H1 (cell line): Measurements from ENCODE around the gene PCDH8. TPM values are rescaled to one million over a fixed set of nuclear protein-coding genes. Genes with fewer than 3 reads are reported as not detected.

ENCODE experiments used
- CTCF ChIA-PET: fragments of 300-600 bp; sonication (Branson Sonifier 250); formaldehyde crosslinking; loops from one replicate; lab custom pipeline; 2021; ENCODE audit not compliant: partially characterized antibody; lab: Charles Lee
- POLR2A ChIA-PET: fragments of 300-600 bp; sonication (Branson Sonifier 250); formaldehyde crosslinking; loops from one replicate; lab custom pipeline; 2021; ENCODE audit warnings: inconsistent platforms; ENCODE audit not compliant: partially characterized antibody; lab: Charles Lee
- DNase-seq, 2 experiments: peaks; one replicate each; pipeline versions ENCODE4 v3.0.0 to v3.0.0-alpha.2; 2010 to 2022; ENCODE audit warnings: low spot score in 2 of 2, low read depth in 1 of 2, mixed read lengths in 1 of 2
- FAIRE-seq: peaks from 2 replicates; lab custom pipeline; 2011; peaks lifted over from hg19 to GRCh38; lab: Jason Lieb, UNC
- H2AFZ ChIP-seq: 2 replicates; pipeline ENCODE4 v1.8.1; 2012; ENCODE audit warnings: low read length, inconsistent platforms
- H2AK5ac ChIP-seq: 2 replicates; pipeline ENCODE4 v1.6.1; 2013; ENCODE audit warnings: low read depth, low read length
- H2BK120ac ChIP-seq: replicated peaks from 2 replicates; pipeline ENCODE3; 2013; ENCODE audit warnings: low read depth, low read length, inconsistent platforms
- H2BK12ac ChIP-seq: 2 replicates; pipeline ENCODE4 v1.6.1; 2013; ENCODE audit warnings: low read depth, low read length
- H2BK15ac ChIP-seq: 2 replicates; pipeline ENCODE4 v1.6.1; 2013; ENCODE audit warnings: low read length
- H2BK20ac ChIP-seq: 2 replicates; pipeline ENCODE4 v1.6.1; 2013; ENCODE audit warnings: low read length
- H2BK5ac ChIP-seq: 2 replicates; pipeline ENCODE4 v1.6.1; 2013; ENCODE audit warnings: low read depth, low read length
- H3K14ac ChIP-seq: 2 replicates; pipeline ENCODE4 v1.6.1; 2013; ENCODE audit warnings: inconsistent platforms; ENCODE audit not compliant: insufficient read length
- H3K18ac ChIP-seq: 2 replicates; pipeline ENCODE4 v1.6.1; 2013; ENCODE audit warnings: low read length; ENCODE audit errors: extremely low read depth
- H3K23ac ChIP-seq: 2 replicates; pipeline ENCODE4 v1.6.1; 2013; ENCODE audit warnings: inconsistent platforms; ENCODE audit not compliant: insufficient read length
- H3K23me2 ChIP-seq: 2 replicates; pipeline ENCODE4 v1.6.1; 2013; ENCODE audit warnings: low read depth, low read length
- H3K27ac ChIP-seq: 2 replicates; pipeline ENCODE4 v1.6.1; 2011; ENCODE audit warnings: low read depth, low read length, inconsistent platforms
- H3K27me3 ChIP-seq, 4 experiments: replicated peaks in 1 of 4; 1 replicate in 1 of 4; 2 replicates in 3 of 4; pipeline versions ENCODE4 v1.6.1 to v1.8.1; 2011 to 2013; ENCODE audit warnings: low read length in 3 of 4, mild to moderate bottlenecking in 3 of 4, inconsistent platforms in 2 of 4, mixed read lengths in 2 of 4, moderate library complexity in 1 of 4; ENCODE audit not compliant: control insufficient read depth in 3 of 4, insufficient read depth in 3 of 4; ENCODE audit errors: extremely low read depth in 1 of 4
- H3K36me3 ChIP-seq, 4 experiments: 2 replicates each; pipeline versions ENCODE4 v1.6.1 to v1.8.1; 2011 to 2013; ENCODE audit warnings: mild to moderate bottlenecking in 4 of 4, low read length in 3 of 4, moderate library complexity in 2 of 4, control low read depth in 1 of 4, inconsistent platforms in 1 of 4; ENCODE audit not compliant: insufficient read depth in 4 of 4, control insufficient read depth in 2 of 4
- H3K4ac ChIP-seq: replicated peaks from 2 replicates; pipeline ENCODE3; 2013; ENCODE audit warnings: low read length, low read depth, mixed read lengths, inconsistent platforms; ENCODE audit not compliant: insufficient read length
- H3K4me1 ChIP-seq, 4 experiments: replicated peaks in 1 of 4; 1 replicate in 1 of 4; 2 replicates in 3 of 4; pipeline versions ENCODE4 v1.6.1 to v1.8.1; 2011 to 2013; ENCODE audit warnings: low read length in 3 of 4, inconsistent platforms in 2 of 4, mixed read lengths in 1 of 4; ENCODE audit not compliant: insufficient read depth in 4 of 4, control insufficient read depth in 3 of 4
- H3K4me2 ChIP-seq, 2 experiments: 2 replicates each; pipeline versions ENCODE4 v1.6.1 to v1.8.1; 2011 to 2013; ENCODE audit warnings: low read depth in 2 of 2, low read length in 2 of 2, control low read depth in 1 of 2, inconsistent platforms in 1 of 2, mild to moderate bottlenecking in 1 of 2; ENCODE audit not compliant: insufficient read depth in 1 of 2
- H3K4me3 ChIP-seq, 4 experiments: fragments of 200-600, 300-600 bp in 1 of 4; sonication (generic), shearing (Covaris generic), sonication (Bioruptor Twin) in 1 of 4; 2 replicates each; pipeline versions ENCODE4 v1.5.1 to v1.8.1; 2011 to 2016; ENCODE audit warnings: low read length in 4 of 4, low read depth in 3 of 4, control low read depth in 2 of 4, inconsistent platforms in 2 of 4, mild to moderate bottlenecking in 2 of 4, mixed read lengths in 1 of 4, moderate library complexity in 1 of 4; ENCODE audit not compliant: insufficient read depth in 2 of 4; ENCODE audit errors: extremely low read depth in 1 of 4
- H3K56ac ChIP-seq: replicated peaks from 2 replicates; pipeline ENCODE3; 2013; ENCODE audit warnings: low read depth, mild to moderate bottlenecking, mixed read lengths, low read length, inconsistent platforms; ENCODE audit not compliant: insufficient read length
- H3K79me1 ChIP-seq: 2 replicates; pipeline ENCODE4 v1.6.1; 2013; ENCODE audit warnings: low read depth, low read length, control low read depth
- H3K79me2 ChIP-seq, 2 experiments: 2 replicates each; pipeline versions ENCODE4 v1.6.1 to v1.8.1; 2012 to 2013; ENCODE audit warnings: low read length in 2 of 2, mild to moderate bottlenecking in 2 of 2, inconsistent platforms in 1 of 2; ENCODE audit not compliant: insufficient read depth in 2 of 2, control insufficient read depth in 1 of 2
- H3K9ac ChIP-seq, 4 experiments: replicated peaks in 1 of 4; 1 replicate in 1 of 4; 2 replicates in 3 of 4; pipeline versions ENCODE4 v1.6.1 to v1.8.1; 2011 to 2013; ENCODE audit warnings: low read depth in 3 of 4, low read length in 3 of 4, control low read depth in 2 of 4, mild to moderate bottlenecking in 2 of 4, moderate library complexity in 2 of 4, inconsistent platforms in 1 of 4; ENCODE audit errors: extremely low read depth in 1 of 4
- H3K9me3 ChIP-seq, 2 experiments: 2 replicates each; pipeline versions ENCODE4 v1.6.1 to v1.8.1; 2012 to 2013; ENCODE audit warnings: mild to moderate bottlenecking in 2 of 2, moderate library complexity in 2 of 2, control low read depth in 1 of 2, inconsistent platforms in 1 of 2, low read depth in 1 of 2, low read length in 1 of 2, mixed read lengths in 1 of 2; ENCODE audit not compliant: insufficient read depth in 2 of 2
- H4K20me1 ChIP-seq, 2 experiments: replicated peaks in 1 of 2; 2 replicates each; pipeline versions ENCODE3 to v1.8.1; 2011 to 2013; ENCODE audit warnings: inconsistent platforms in 2 of 2, low read length in 2 of 2, mild to moderate bottlenecking in 1 of 2; ENCODE audit not compliant: insufficient read depth in 2 of 2, control insufficient read depth in 1 of 2
- H4K5ac ChIP-seq: 2 replicates; pipeline ENCODE4 v1.6.1; 2013; ENCODE audit warnings: low read length, low read depth, mixed read lengths, inconsistent platforms; ENCODE audit not compliant: insufficient read length
- H4K8ac ChIP-seq: 2 replicates; pipeline ENCODE4 v1.8.0; 2013; ENCODE audit warnings: mild to moderate bottlenecking, moderate library complexity, low read length, inconsistent platforms; ENCODE audit not compliant: insufficient read depth; ENCODE audit errors: extremely low read depth
- H4K91ac ChIP-seq: replicated peaks from 2 replicates; pipeline ENCODE3; 2013; ENCODE audit warnings: low read length, mixed read lengths, inconsistent platforms; ENCODE audit not compliant: insufficient read length
- EGR1 ChIP-seq: IDR thresholded peaks from 2 replicates; pipeline ENCODE4 v1.6.1; 2011; ENCODE audit warnings: low read depth, low read length, borderline replicate concordance
- EP300 ChIP-seq, 2 experiments: IDR thresholded peaks; 1 replicate in 1 of 2; 2 replicates in 1 of 2; pipeline ENCODE4 v1.6.1; 2011 to 2012; ENCODE audit warnings: low read depth in 2 of 2, low read length in 2 of 2, mild to moderate bottlenecking in 2 of 2, borderline replicate concordance in 1 of 2, inconsistent platforms in 1 of 2, moderate library complexity in 1 of 2
- FOSL1 ChIP-seq: IDR thresholded peaks from 2 replicates; pipeline ENCODE4 v1.6.1; 2011; ENCODE audit warnings: mild to moderate bottlenecking, low read depth, low read length, moderate library complexity; ENCODE audit not compliant: insufficient read depth
- GTF2F1 ChIP-seq: IDR thresholded peaks from 2 replicates; pipeline ENCODE4 v1.6.1; 2012; ENCODE audit warnings: low read depth, low read length, improper control_type of control experiment, borderline replicate concordance
- HDAC2 ChIP-seq, 2 experiments: fragments of 300-600 bp in 1 of 2; sonication (generic) in 1 of 2; IDR thresholded peaks; 2 replicates each; pipeline ENCODE4 v1.6.1; 2011 to 2012; ENCODE audit warnings: low read depth in 2 of 2, low read length in 2 of 2, mild to moderate bottlenecking in 2 of 2, moderate library complexity in 2 of 2, borderline replicate concordance in 1 of 2, inconsistent platforms in 1 of 2
- KDM4A ChIP-seq: IDR thresholded peaks from one replicate; pipeline ENCODE4 v1.7.1; 2012; ENCODE audit warnings: low read depth, mild to moderate bottlenecking, moderate library complexity, low read length, inconsistent platforms; ENCODE audit not compliant: severe bottlenecking
- KDM5A ChIP-seq: fragments of 200-600 bp; IDR thresholded peaks from 2 replicates; pipeline ENCODE4 v1.7.1; 2012; ENCODE audit warnings: mild to moderate bottlenecking, low read length, inconsistent platforms, mixed read lengths
- POU5F1 ChIP-seq: IDR thresholded peaks from 2 replicates; pipeline ENCODE4 v1.6.1; 2011; ENCODE audit warnings: low read depth, mild to moderate bottlenecking, low read length, moderate library complexity
- SAP30 ChIP-seq: fragments of 300-600 bp; sonication (generic); IDR thresholded peaks from 2 replicates; pipeline ENCODE4 v1.7.1; 2012; ENCODE audit warnings: low read length, moderate library complexity, mild to moderate bottlenecking, inconsistent platforms; ENCODE audit not compliant: insufficient read depth, insufficient replicate concordance
- SUZ12 ChIP-seq: fragments of 200-600 bp; sonication (generic); IDR thresholded peaks from 2 replicates; pipeline ENCODE4 v1.6.1; 2012; ENCODE audit warnings: mild to moderate bottlenecking, inconsistent platforms, low read length, moderate library complexity, mixed read lengths
- TEAD4 ChIP-seq: IDR thresholded peaks from 2 replicates; pipeline ENCODE4 v1.6.1; 2012; ENCODE audit warnings: low read depth, low read length, inconsistent platforms, mixed read lengths
- WGBS, 2 experiments: shearing (Covaris generic) in 1 of 2; methylation state at CpG; one replicate each; pipeline versions ENCODE4 v1.1.6 to v1.1.7; 2013 to 2015; ENCODE audit warnings: low lambda C conversion rate in 2 of 2, mixed read lengths in 2 of 2, inconsistent platforms in 1 of 2, low coverage in 1 of 2, missing lambda C conversion rate in 1 of 2; ENCODE audit not compliant: insufficient replicate concordance in 2 of 2, insufficient coverage in 1 of 2, insufficient read length in 1 of 2; ENCODE audit errors: extremely low coverage in 1 of 2, missing lambda C conversion rate in 1 of 2; 5-methylcytosine and 5-hydroxymethylcytosine counted together
- polyA plus RNA-seq, 7 experiments: library from polyadenylated mRNA; depleted of rRNA in 3 of 7; stranded (reverse) in 5 of 7; unstranded in 2 of 7; fragments of >200 nt in 5 of 7; fragments of 200-250 nt in 2 of 7; gene quantifications; 1 replicate in 5 of 7; 2 replicates in 1 of 7; 4 replicates in 1 of 7; pipeline versions ENCODE4 v1.2.1 to v1.2.3, GENCODE V29; 2011 to 2013; ENCODE audit warnings: missing spikeins in 2 of 7, mixed read lengths in 2 of 7
- total RNA-seq: library from RNA; stranded (reverse); fragmentation: NEBNext Ultra II Directional; extraction: Animal tissue kit (Norgen Biotek cat#: 25700); gene quantifications from 2 replicates; pipeline ENCODE4 v1.2.1, GENCODE V29; 2021
- TF ChIP-seq, protein P1 (sequence below): IDR thresholded peaks from 2 replicates; pipeline ENCODE4 v1.6.1; 2011; ENCODE audit warnings: low read depth, mild to moderate bottlenecking, low read length; ENCODE audit not compliant: insufficient read depth

Gene PCDH8
- total and polyA plus RNA-seq, 2 of the 8 experiments (the other 6 are each of a cell fraction or from before 2014, with no cell fraction given) = 0.82 to 1.6 TPM

DNA sequence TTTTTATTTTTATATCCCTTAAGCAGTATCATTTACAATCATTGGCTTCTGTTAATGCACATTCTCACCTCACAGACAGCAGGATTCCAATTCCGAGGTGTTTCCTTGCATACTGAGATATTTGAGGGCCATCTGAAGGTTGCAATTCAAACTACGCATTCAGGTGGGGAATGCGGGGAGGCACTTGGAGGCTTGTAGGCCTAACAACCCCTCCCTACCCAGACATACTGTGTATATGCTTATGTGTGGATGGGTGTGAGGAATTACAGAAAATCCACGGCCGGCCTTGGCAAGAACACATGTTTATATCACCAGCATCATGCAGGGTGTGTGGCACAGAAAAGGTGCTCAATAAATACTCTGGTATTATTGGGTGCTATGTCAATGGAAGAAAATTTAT lies 43.3 kb upstream of the PCDH8 start:
- ChIA-PET POLR2A (no interaction called here), CTCF (interaction anchor here (1.0 to 1.7 kb wide), 7 partner anchors 12 to 309 kb away, joined by 3 to 12 read pairs (median 4); no protein-coding TSS in a partner anchor)
- FAIRE-seq (no peak), DNase-seq (no peak)
- H3K79me2 ChIP-seq = no peaks in the 10 kb centered on the region; a peak in 1 of 4 replicates
- H3K23me2 ChIP-seq = no peaks in the 10 kb centered on the region
- no peak overlapping the region for H3K4me2 ChIP-seq
- no peak overlapping the region for H4K5ac ChIP-seq
- no peak overlapping the region for H4K8ac ChIP-seq
- H3K79me1 ChIP-seq = no peaks in the 10 kb centered on the region
- H3K18ac ChIP-seq = no peak overlapping the region; the same call in 1 of the 2 replicates
- H3K14ac ChIP-seq = no peak overlapping the region
- H2BK5ac ChIP-seq = no peak overlapping the region
- H3K4ac ChIP-seq = no peak overlapping the region
- H2BK120ac ChIP-seq = no peak overlapping the region
- peaks cover 0 to 17% (median 5%) of the 10 kb centered on the region in 4 experiments; a peak in 3 of 7 replicates for H3K4me1 ChIP-seq
- H3K27ac ChIP-seq = no peak overlapping the region
- H3K9ac ChIP-seq = no peak overlapping the region
- no peak overlapping the region for H3K56ac ChIP-seq
- no peak overlapping the region for H2AFZ ChIP-seq
- H3K23ac ChIP-seq = no peak overlapping the region
- H3K36me3 ChIP-seq = no peaks in the 10 kb centered on the region
- H2BK12ac ChIP-seq = no peak overlapping the region
- no peaks in the 10 kb centered on the region; a peak in 1 of 7 replicates for H3K27me3 ChIP-seq
- H3K4me3 ChIP-seq = no peak overlapping the region
- no peak overlapping the region for H4K91ac ChIP-seq
- H3K9me3 ChIP-seq = no peaks in the 10 kb centered on the region
- no peak overlapping the region for H2BK20ac ChIP-seq
- H2BK15ac ChIP-seq = no peak overlapping the region
- 84% methylated on average over 5 of the region's 5 CpGs; no CpG with 5 or more reads in 1 of the 2 experiments for WGBS, 2 experiments
- no peak overlapping the region for H2AK5ac ChIP-seq
- H4K20me1 ChIP-seq = no peaks in the 10 kb centered on the region
- TF ChIP-seq SAP30 (no peak), KDM5A (no peak), GTF2F1 (no peak), EP300 (IDR thresholded peaks at IDR 0.05; ENCODE audit: borderline replicate concordance in 1 of 2, low read depth in 2 of 2, low read length in 2 of 2) (no peak), POU5F1 (no peak), FOSL1 (no peak), HDAC2 (IDR thresholded peaks at IDR 0.05; ENCODE audit: borderline replicate concordance in 1 of 2, low read depth in 2 of 2, low read length in 2 of 2) (no peak), EGR1 (no peak), KDM4A (no peak), SUZ12 (no peak), TEAD4 (no peak)
- TF ChIP-seq, protein P1, sequence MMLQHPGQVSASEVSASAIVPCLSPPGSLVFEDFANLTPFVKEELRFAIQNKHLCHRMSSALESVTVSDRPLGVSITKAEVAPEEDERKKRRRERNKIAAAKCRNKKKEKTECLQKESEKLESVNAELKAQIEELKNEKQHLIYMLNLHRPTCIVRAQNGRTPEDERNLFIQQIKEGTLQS = no peak
